ENCODE results near the gene TUSC7. TPM values are rescaled to one million over a fixed set of nuclear protein-coding genes. Genes with fewer than 3 reads are reported as not detected.

TUSC7 gene
- polyA plus RNA-seq, result not detected

- WGBS, 2 donors, result 83 to 88% methylated on average over 4 of the region's 4 CpGs
- Histone ChIP-seq H3K9me3 (ENCODE audit: control insufficient read depth in 2 of 2, insufficient read depth in 1 of 2, low read depth in 1 of 2, low read length in 1 of 2) (no peaks in the 10 kb centered on the region), H3K27me3 (ENCODE audit: control insufficient read depth in 1 of 2, insufficient read depth in 2 of 2, low read length in 2 of 2) (no peaks in the 10 kb centered on the region), H3K4me1 (ENCODE audit: control insufficient read depth in 2 of 2, insufficient read depth in 2 of 2, low read length in 1 of 2) (no peaks in the 10 kb centered on the region), H3K4me3 (ENCODE audit: low read depth in 1 of 2, low read length in 2 of 2) (no peak within 1 kb of the TSS), H3K36me3 (ENCODE audit: control insufficient read depth in 2 of 2, insufficient read depth in 2 of 2, low read length in 1 of 2) (no peaks in the 10 kb centered on the region), H3K27ac (ENCODE audit: low read depth in 2 of 2, low read length in 1 of 2) (no peak within 1 kb of the TSS)
Observed at GRCh38 chr3:116709479-116709878, at the start of gene TUSC7. Gene TUSC7, plus strand, starts transcription at chr3:116709779.

- Histone ChIP-seq H3K4me3 (ENCODE audit: low read depth in 1 of 2, low read length in 2 of 2) (no peak overlapping the region), H3K27me3 (ENCODE audit: control insufficient read depth in 1 of 2, insufficient read depth in 2 of 2, low read length in 2 of 2) (no peaks in the 10 kb centered on the region), H3K9me3 (ENCODE audit: control insufficient read depth in 2 of 2, insufficient read depth in 1 of 2, low read depth in 1 of 2, low read length in 1 of 2) (no peaks in the 10 kb centered on the region), H3K4me1 (ENCODE audit: control insufficient read depth in 2 of 2, insufficient read depth in 2 of 2, low read length in 1 of 2) (no peaks in the 10 kb centered on the region), H3K27ac (ENCODE audit: low read depth in 2 of 2, low read length in 1 of 2) (no peak overlapping the region), H3K36me3 (ENCODE audit: control insufficient read depth in 2 of 2, insufficient read depth in 2 of 2, low read length in 1 of 2) (no peaks in the 10 kb centered on the region)
- 62 to 69% methylated on average over 1 of the region's 1 CpG for WGBS, 2 donors
Observed at GRCh38 chr3:116661196-116661595, 48.4 kb upstream of the TUSC7 start.

GRCh38 chr3:116663161-116664110, 46.1 kb upstream of the TUSC7 start:
- no peaks in the 10 kb centered on the region for H3K9me3 ChIP-seq (ENCODE audit: control insufficient read depth in 2 of 2, insufficient read depth in 1 of 2, low read depth in 1 of 2, low read length in 1 of 2)
- H3K4me3 ChIP-seq (ENCODE audit: low read depth in 1 of 2, low read length in 2 of 2), result no peak overlapping the region
- H3K27ac ChIP-seq (ENCODE audit: low read depth in 2 of 2, low read length in 1 of 2), result no peak overlapping the region
- no peaks in the 10 kb centered on the region for H3K36me3 ChIP-seq (ENCODE audit: control insufficient read depth in 2 of 2, insufficient read depth in 2 of 2, low read length in 1 of 2)
- H3K4me1 ChIP-seq (ENCODE audit: control insufficient read depth in 2 of 2, insufficient read depth in 2 of 2, low read length in 1 of 2), result no peaks in the 10 kb centered on the region
- H3K27me3 ChIP-seq (ENCODE audit: control insufficient read depth in 1 of 2, insufficient read depth in 2 of 2, low read length in 2 of 2), result no peaks in the 10 kb centered on the region
- WGBS, 2 donors, result 35% methylated on average over 8 of the region's 8 CpGs

GRCh38 chr3:116667324-116667723, 42.3 kb upstream of the TUSC7 start:
- Histone ChIP-seq H3K36me3 (ENCODE audit: control insufficient read depth in 2 of 2, insufficient read depth in 2 of 2, low read length in 1 of 2) (no peaks in the 10 kb centered on the region), H3K4me1 (ENCODE audit: control insufficient read depth in 2 of 2, insufficient read depth in 2 of 2, low read length in 1 of 2) (no peaks in the 10 kb centered on the region), H3K27ac (ENCODE audit: low read depth in 2 of 2, low read length in 1 of 2) (no peak overlapping the region), H3K4me3 (ENCODE audit: low read depth in 1 of 2, low read length in 2 of 2) (no peak overlapping the region), H3K27me3 (ENCODE audit: control insufficient read depth in 1 of 2, insufficient read depth in 2 of 2, low read length in 2 of 2) (no peaks in the 10 kb centered on the region), H3K9me3 (ENCODE audit: control insufficient read depth in 2 of 2, insufficient read depth in 1 of 2, low read depth in 1 of 2, low read length in 1 of 2) (no peaks in the 10 kb centered on the region)

GRCh38 chr3:116667791-116668190, 41.8 kb upstream of the TUSC7 start:
- Histone ChIP-seq H3K27ac (ENCODE audit: low read depth in 2 of 2, low read length in 1 of 2) (no peak overlapping the region), H3K9me3 (ENCODE audit: control insufficient read depth in 2 of 2, insufficient read depth in 1 of 2, low read depth in 1 of 2, low read length in 1 of 2) (no peaks in the 10 kb centered on the region), H3K4me3 (ENCODE audit: low read depth in 1 of 2, low read length in 2 of 2) (no peak overlapping the region), H3K4me1 (ENCODE audit: control insufficient read depth in 2 of 2, insufficient read depth in 2 of 2, low read length in 1 of 2) (no peaks in the 10 kb centered on the region), H3K27me3 (ENCODE audit: control insufficient read depth in 1 of 2, insufficient read depth in 2 of 2, low read length in 2 of 2) (no peaks in the 10 kb centered on the region), H3K36me3 (ENCODE audit: control insufficient read depth in 2 of 2, insufficient read depth in 2 of 2, low read length in 1 of 2) (no peaks in the 10 kb centered on the region)
- WGBS, 2 donors, result 81 to 89% methylated on average over 1 of the region's 1 CpG

- H3K27me3 ChIP-seq (ENCODE audit: control insufficient read depth in 1 of 2, insufficient read depth in 2 of 2, low read length in 2 of 2), result no peaks in the 10 kb centered on the region
- H3K27ac ChIP-seq (ENCODE audit: low read depth in 2 of 2, low read length in 1 of 2), result no peak overlapping the region
- 56 to 73% methylated on average over 3 of the region's 3 CpGs for WGBS, 2 donors
Observed at GRCh38 chr3:116669576-116669975, 40.0 kb upstream of the TUSC7 start.

GRCh38 chr3:116671151-116671550, 38.4 kb upstream of the TUSC7 start:
- Histone ChIP-seq H3K27ac (ENCODE audit: low read depth in 2 of 2, low read length in 1 of 2) (no peak overlapping the region), H3K27me3 (ENCODE audit: control insufficient read depth in 1 of 2, insufficient read depth in 2 of 2, low read length in 2 of 2) (no peaks in the 10 kb centered on the region), H3K4me3 (ENCODE audit: low read depth in 1 of 2, low read length in 2 of 2) (no peak overlapping the region), H3K4me1 (ENCODE audit: control insufficient read depth in 2 of 2, insufficient read depth in 2 of 2, low read length in 1 of 2) (no peaks in the 10 kb centered on the region), H3K9me3 (ENCODE audit: control insufficient read depth in 2 of 2, insufficient read depth in 1 of 2, low read depth in 1 of 2, low read length in 1 of 2) (no peaks in the 10 kb centered on the region), H3K36me3 (ENCODE audit: control insufficient read depth in 2 of 2, insufficient read depth in 2 of 2, low read length in 1 of 2) (no peaks in the 10 kb centered on the region)
- 35 to 43% methylated on average over 1 of the region's 1 CpG for WGBS, 2 donors

More at GRCh38 chr3:116669576-116669975, 40.0 kb upstream of the TUSC7 start:
- H3K4me1 ChIP-seq (ENCODE audit: control insufficient read depth in 2 of 2, insufficient read depth in 2 of 2, low read length in 1 of 2), result no peaks in the 10 kb centered on the region
- H3K9me3 ChIP-seq (ENCODE audit: control insufficient read depth in 2 of 2, insufficient read depth in 1 of 2, low read depth in 1 of 2, low read length in 1 of 2), result no peaks in the 10 kb centered on the region
- no peaks in the 10 kb centered on the region for H3K36me3 ChIP-seq (ENCODE audit: control insufficient read depth in 2 of 2, insufficient read depth in 2 of 2, low read length in 1 of 2)
- H3K4me3 ChIP-seq (ENCODE audit: low read depth in 1 of 2, low read length in 2 of 2), result no peak overlapping the region

- no peak overlapping the region for H3K4me3 ChIP-seq (ENCODE audit: low read depth in 1 of 2, low read length in 2 of 2)
- H3K27me3 ChIP-seq (ENCODE audit: control insufficient read depth in 1 of 2, insufficient read depth in 2 of 2, low read length in 2 of 2), result no peaks in the 10 kb centered on the region
- no peaks in the 10 kb centered on the region for H3K36me3 ChIP-seq (ENCODE audit: control insufficient read depth in 2 of 2, insufficient read depth in 2 of 2, low read length in 1 of 2)
- H3K9me3 ChIP-seq (ENCODE audit: control insufficient read depth in 2 of 2, insufficient read depth in 1 of 2, low read depth in 1 of 2, low read length in 1 of 2), result peaks cover 0 to 9% of the 10 kb centered on the region in 2 donors
- 55 to 64% methylated on average over 13 of the region's 13 CpGs for WGBS, 2 donors
- H3K4me1 ChIP-seq (ENCODE audit: control insufficient read depth in 2 of 2, insufficient read depth in 2 of 2, low read length in 1 of 2), result no peaks in the 10 kb centered on the region
- H3K27ac ChIP-seq (ENCODE audit: low read depth in 2 of 2, low read length in 1 of 2), result no peak overlapping the region
Observed at GRCh38 chr3:116678853-116679252, 30.7 kb upstream of the TUSC7 start.

- Histone ChIP-seq H3K36me3 (ENCODE audit: control insufficient read depth in 2 of 2, insufficient read depth in 2 of 2, low read length in 1 of 2) (no peaks in the 10 kb centered on the region), H3K9me3 (ENCODE audit: control insufficient read depth in 2 of 2, insufficient read depth in 1 of 2, low read depth in 1 of 2, low read length in 1 of 2) (no peaks in the 10 kb centered on the region), H3K27me3 (ENCODE audit: control insufficient read depth in 1 of 2, insufficient read depth in 2 of 2, low read length in 2 of 2) (no peaks in the 10 kb centered on the region), H3K4me1 (ENCODE audit: control insufficient read depth in 2 of 2, insufficient read depth in 2 of 2, low read length in 1 of 2) (no peaks in the 10 kb centered on the region), H3K4me3 (ENCODE audit: low read depth in 1 of 2, low read length in 2 of 2) (no peak overlapping the region), H3K27ac (ENCODE audit: low read depth in 2 of 2, low read length in 1 of 2) (no peak overlapping the region)
- WGBS, 2 donors, result 64 to 67% methylated on average over 2 of the region's 2 CpGs
Observed at GRCh38 chr3:116691041-116691440, 18.5 kb upstream of the TUSC7 start.

- Histone ChIP-seq H3K27me3 (ENCODE audit: control insufficient read depth in 1 of 2, insufficient read depth in 2 of 2, low read length in 2 of 2) (no peaks in the 10 kb centered on the region), H3K27ac (ENCODE audit: low read depth in 2 of 2, low read length in 1 of 2) (no peak overlapping the region), H3K36me3 (ENCODE audit: control insufficient read depth in 2 of 2, insufficient read depth in 2 of 2, low read length in 1 of 2) (no peaks in the 10 kb centered on the region), H3K4me3 (ENCODE audit: low read depth in 1 of 2, low read length in 2 of 2) (no peak overlapping the region), H3K4me1 (ENCODE audit: control insufficient read depth in 2 of 2, insufficient read depth in 2 of 2, low read length in 1 of 2) (no peaks in the 10 kb centered on the region), H3K9me3 (ENCODE audit: control insufficient read depth in 2 of 2, insufficient read depth in 1 of 2, low read depth in 1 of 2, low read length in 1 of 2) (peaks cover 3 to 5% of the 10 kb centered on the region in 2 donors)
Observed at GRCh38 chr3:116701070-116701469, 8.5 kb upstream of the TUSC7 start.

All from esophagus (tissue), 2 donors.